Stimulated activated naive CD8-positive, alpha-beta T cell treated with anti-CD3 and anti-CD28 coated beads, Interleukin-15, Interleukin-2, amounts not matched to agents 100 ng/mL and 50 ng/mL, for 24 hours (primary cell): ENCODE data around the gene MAPK8IP2.
A peak's percentile ranks its signal among the peaks of the same experiment; 100 is the strongest.

Source experiments
- H3K27ac Mint-ChIP-seq: one replicate; pipeline ENCODE4 v1.8.0; 2021; ENCODE audit warnings: mild to moderate bottlenecking, mixed read lengths
- H3K27me3 Mint-ChIP-seq: one replicate; pipeline ENCODE4 v1.8.0; 2021; ENCODE audit warnings: mixed read lengths
- H3K36me3 Mint-ChIP-seq: one replicate; pipeline ENCODE4 v1.8.0; 2021; ENCODE audit warnings: low read depth, mixed read lengths
- H3K4me1 Mint-ChIP-seq: one replicate; pipeline ENCODE4 v1.8.0; 2021; ENCODE audit warnings: low read depth, mixed read lengths
- H3K4me3 Mint-ChIP-seq: one replicate; pipeline ENCODE4 v1.8.0; 2021; ENCODE audit warnings: mild to moderate bottlenecking, mixed read lengths
- H3K9me3 Mint-ChIP-seq: one replicate; pipeline ENCODE4 v1.8.0; 2021; ENCODE audit warnings: mixed read lengths

MAPK8IP2 gene

DNA sequence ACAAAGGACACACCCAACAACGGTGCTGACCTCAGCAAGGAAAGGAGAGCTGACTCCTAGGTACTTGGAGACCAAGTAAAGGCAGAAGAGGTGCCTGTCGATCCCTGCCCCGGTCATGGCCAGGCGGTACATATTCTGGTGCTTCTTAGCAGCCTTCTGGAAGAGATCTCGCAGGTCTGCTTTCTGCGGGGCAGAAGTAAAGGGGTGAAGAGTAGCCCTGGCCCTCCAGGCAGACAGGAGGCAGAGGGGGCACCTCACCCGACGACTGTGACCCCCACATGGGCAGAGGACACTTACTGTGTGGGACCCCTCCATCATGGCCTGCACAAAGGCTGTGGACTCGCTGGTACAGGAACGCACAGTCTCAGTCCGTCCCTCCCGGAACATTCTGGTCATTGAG lies 29.7 kb upstream of the MAPK8IP2 start:
- Mint-ChIP-seq H3K27ac (no peak overlapping the region), H3K9me3 (no peaks in the 10 kb centered on the region), H3K36me3 (peaks cover 26% of the 10 kb centered on the region), H3K4me1 (no peaks in the 10 kb centered on the region), H3K27me3 (no peaks in the 10 kb centered on the region), H3K4me3 (no peak overlapping the region)

GRCh38 chr22:50571264-50572175 lies 29.1 kb upstream of the MAPK8IP2 start:
- Mint-ChIP-seq H3K36me3 (peaks cover 29% of the 10 kb centered on the region), H3K4me3 (no peak overlapping the region), H3K27me3 (no peaks in the 10 kb centered on the region), H3K4me1 (no peaks in the 10 kb centered on the region), H3K9me3 (no peaks in the 10 kb centered on the region), H3K27ac (no peak overlapping the region)

GRCh38 chr22:50572965-50573364 lies 27.6 kb upstream of the MAPK8IP2 start:
- Mint-ChIP-seq H3K4me3 (no peak overlapping the region), H3K4me1 (peaks cover 5% of the 10 kb centered on the region), H3K27me3 (no peaks in the 10 kb centered on the region), H3K9me3 (no peaks in the 10 kb centered on the region), H3K27ac (no peak overlapping the region), H3K36me3 (peaks cover 29% of the 10 kb centered on the region)

DNA sequence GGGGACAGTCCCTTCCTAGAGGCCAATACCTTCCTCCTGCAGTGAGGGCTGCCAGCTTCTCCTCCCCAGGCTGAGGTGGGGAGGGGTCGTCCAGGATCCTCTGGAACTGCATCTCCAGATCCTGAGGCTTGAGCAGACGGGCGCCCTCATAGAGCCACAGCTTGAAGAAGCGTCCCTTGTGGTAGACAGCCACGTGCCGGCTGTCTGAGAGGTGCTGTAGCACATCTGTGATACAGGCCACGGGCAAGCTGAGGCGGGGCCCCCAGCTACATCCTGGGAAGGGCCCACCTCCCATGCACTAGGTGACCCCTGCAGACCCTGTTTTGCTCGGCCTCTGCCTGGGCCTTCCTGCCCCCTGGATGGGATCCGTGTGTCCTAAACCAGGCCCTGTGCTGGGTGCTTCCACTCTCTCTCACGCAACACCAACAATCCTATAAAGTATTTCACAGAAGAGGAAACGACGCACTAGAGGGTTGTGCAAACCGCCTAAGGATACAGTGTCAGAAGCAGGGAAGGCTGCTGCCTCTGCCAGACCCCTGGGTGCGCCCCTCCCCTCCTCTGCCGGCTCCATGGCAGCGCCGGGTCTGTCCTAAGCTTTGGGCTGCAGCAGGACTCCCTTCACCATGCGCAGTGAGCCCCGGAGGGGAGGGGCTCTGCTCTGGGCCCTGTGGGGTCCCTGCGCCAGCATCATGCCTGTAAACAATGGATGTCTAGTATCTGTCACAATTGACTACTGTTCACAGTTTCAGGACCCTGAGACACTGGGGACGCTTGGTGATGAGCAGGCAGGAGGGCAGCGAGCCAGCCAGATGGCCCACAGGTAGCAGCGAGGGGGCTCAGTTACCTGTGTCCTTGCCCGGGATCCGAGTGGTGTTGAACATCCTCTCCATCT lies 26.9 kb upstream of the MAPK8IP2 start:
- Mint-ChIP-seq H3K27me3 (no peaks in the 10 kb centered on the region), H3K36me3 (peaks cover 28% of the 10 kb centered on the region), H3K27ac (no peak overlapping the region), H3K9me3 (no peaks in the 10 kb centered on the region), H3K4me3 (no peak overlapping the region), H3K4me1 (peaks cover 5% of the 10 kb centered on the region)

DNA sequence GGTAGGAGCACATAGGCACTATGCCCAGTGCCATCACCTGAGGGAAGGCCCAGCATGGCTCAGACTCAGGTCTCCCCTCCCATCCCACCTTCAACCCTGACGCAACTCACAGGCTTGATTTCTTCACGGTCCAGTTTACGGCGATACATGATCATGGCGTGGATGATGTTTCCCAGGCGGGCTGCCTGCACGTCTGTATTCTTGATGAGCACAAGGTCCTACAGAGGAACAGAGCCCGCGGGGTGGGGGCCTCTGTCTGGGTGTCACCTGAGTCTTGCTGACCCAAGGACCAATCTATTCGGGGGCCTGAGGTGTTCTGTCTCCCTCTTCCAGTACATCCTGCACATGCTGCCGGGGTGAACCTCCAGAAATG lies 26.2 kb upstream of the MAPK8IP2 start:
- H3K36me3 Mint-ChIP-seq = peaks cover 25% of the 10 kb centered on the region
- no peaks in the 10 kb centered on the region for H3K27me3 Mint-ChIP-seq
- H3K4me1 Mint-ChIP-seq = peaks cover 5% of the 10 kb centered on the region
- no peak overlapping the region for H3K27ac Mint-ChIP-seq
- H3K9me3 Mint-ChIP-seq = no peaks in the 10 kb centered on the region
- no peak overlapping the region for H3K4me3 Mint-ChIP-seq

- H3K4me3 Mint-ChIP-seq = no peak overlapping the region
- peaks cover 18% of the 10 kb centered on the region for H3K36me3 Mint-ChIP-seq
- peaks cover 9% of the 10 kb centered on the region for H3K4me1 Mint-ChIP-seq
- H3K27me3 Mint-ChIP-seq = no peaks in the 10 kb centered on the region
- H3K9me3 Mint-ChIP-seq = no peaks in the 10 kb centered on the region
- no peak overlapping the region for H3K27ac Mint-ChIP-seq
Measured at GRCh38 chr22:50575426-50575941, 25.1 kb upstream of the MAPK8IP2 start.

- Mint-ChIP-seq H3K27me3 (no peaks in the 10 kb centered on the region), H3K4me1 (peaks cover 9% of the 10 kb centered on the region), H3K27ac (no peak overlapping the region), H3K4me3 (no peak overlapping the region), H3K36me3 (peaks cover 15% of the 10 kb centered on the region), H3K9me3 (no peaks in the 10 kb centered on the region)
Measured at GRCh38 chr22:50576070-50576469, 24.5 kb upstream of the MAPK8IP2 start.

- H3K27ac Mint-ChIP-seq = no peak overlapping the region
- H3K9me3 Mint-ChIP-seq = no peaks in the 10 kb centered on the region
- H3K36me3 Mint-ChIP-seq = peaks cover 18% of the 10 kb centered on the region
- peaks cover 17% of the 10 kb centered on the region for H3K4me1 Mint-ChIP-seq
- peak overlapping the region; percentile 26 for H3K4me3 Mint-ChIP-seq
- no peaks in the 10 kb centered on the region for H3K27me3 Mint-ChIP-seq
Measured at GRCh38 chr22:50576806-50577696, 23.5 kb upstream of the MAPK8IP2 start.

- H3K4me1 Mint-ChIP-seq = peaks cover 17% of the 10 kb centered on the region
- no peaks in the 10 kb centered on the region for H3K27me3 Mint-ChIP-seq
- H3K36me3 Mint-ChIP-seq = peaks cover 12% of the 10 kb centered on the region
- H3K27ac Mint-ChIP-seq = no peak overlapping the region
- peak overlapping the region; percentile 26 for H3K4me3 Mint-ChIP-seq
- H3K9me3 Mint-ChIP-seq = no peaks in the 10 kb centered on the region
Measured at GRCh38 chr22:50577697-50577986, 23.0 kb upstream of the MAPK8IP2 start.

GRCh38 chr22:50577987-50578775 lies 22.4 kb upstream of the MAPK8IP2 start, which contains the start of gene CPT1B:
TSS of gene CPT1B (minus strand) at chr22:50578427. CDS start at chr22:50577915, 512 bp downstream.
- Mint-ChIP-seq H3K4me3 (peak within 1 kb of the TSS; percentile 26), H3K9me3 (no peaks in the 10 kb centered on the region), H3K27me3 (no peaks in the 10 kb centered on the region), H3K4me1 (peaks cover 17% of the 10 kb centered on the region), H3K27ac (no peak within 1 kb of the TSS), H3K36me3 (peaks cover 12% of the 10 kb centered on the region)

GRCh38 chr22:50578776-50579310 lies 21.8 kb upstream of the MAPK8IP2 start:
- Mint-ChIP-seq H3K4me1 (peaks cover 24% of the 10 kb centered on the region), H3K36me3 (peaks cover 12% of the 10 kb centered on the region), H3K9me3 (no peaks in the 10 kb centered on the region), H3K27me3 (no peaks in the 10 kb centered on the region), H3K4me3 (no peak overlapping the region), H3K27ac (no peak overlapping the region)

DNA sequence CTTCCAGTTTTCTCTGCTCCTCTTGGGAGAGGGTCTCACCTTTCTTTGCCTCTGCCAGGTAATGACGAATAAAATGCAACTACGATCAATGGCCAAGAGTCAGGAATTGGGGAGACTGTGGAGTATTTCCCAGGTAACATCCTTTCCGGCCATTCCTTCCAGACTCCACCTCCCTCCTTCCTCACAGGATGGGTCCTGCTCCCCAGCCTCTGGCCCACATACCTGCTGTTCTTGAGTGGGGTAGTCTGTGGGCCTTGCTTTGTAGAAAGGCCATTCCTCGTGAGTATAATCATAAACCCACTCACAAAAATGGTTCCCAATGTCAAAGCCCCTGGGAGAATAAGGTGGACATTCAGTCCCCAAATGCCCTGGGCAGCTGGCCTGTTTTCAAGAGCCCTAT lies 20.8 kb upstream of the MAPK8IP2 start:
- Mint-ChIP-seq H3K4me1 (peaks cover 26% of the 10 kb centered on the region), H3K4me3 (no peak overlapping the region), H3K36me3 (peaks cover 12% of the 10 kb centered on the region), H3K9me3 (no peaks in the 10 kb centered on the region), H3K27me3 (no peaks in the 10 kb centered on the region), H3K27ac (no peak overlapping the region)

DNA sequence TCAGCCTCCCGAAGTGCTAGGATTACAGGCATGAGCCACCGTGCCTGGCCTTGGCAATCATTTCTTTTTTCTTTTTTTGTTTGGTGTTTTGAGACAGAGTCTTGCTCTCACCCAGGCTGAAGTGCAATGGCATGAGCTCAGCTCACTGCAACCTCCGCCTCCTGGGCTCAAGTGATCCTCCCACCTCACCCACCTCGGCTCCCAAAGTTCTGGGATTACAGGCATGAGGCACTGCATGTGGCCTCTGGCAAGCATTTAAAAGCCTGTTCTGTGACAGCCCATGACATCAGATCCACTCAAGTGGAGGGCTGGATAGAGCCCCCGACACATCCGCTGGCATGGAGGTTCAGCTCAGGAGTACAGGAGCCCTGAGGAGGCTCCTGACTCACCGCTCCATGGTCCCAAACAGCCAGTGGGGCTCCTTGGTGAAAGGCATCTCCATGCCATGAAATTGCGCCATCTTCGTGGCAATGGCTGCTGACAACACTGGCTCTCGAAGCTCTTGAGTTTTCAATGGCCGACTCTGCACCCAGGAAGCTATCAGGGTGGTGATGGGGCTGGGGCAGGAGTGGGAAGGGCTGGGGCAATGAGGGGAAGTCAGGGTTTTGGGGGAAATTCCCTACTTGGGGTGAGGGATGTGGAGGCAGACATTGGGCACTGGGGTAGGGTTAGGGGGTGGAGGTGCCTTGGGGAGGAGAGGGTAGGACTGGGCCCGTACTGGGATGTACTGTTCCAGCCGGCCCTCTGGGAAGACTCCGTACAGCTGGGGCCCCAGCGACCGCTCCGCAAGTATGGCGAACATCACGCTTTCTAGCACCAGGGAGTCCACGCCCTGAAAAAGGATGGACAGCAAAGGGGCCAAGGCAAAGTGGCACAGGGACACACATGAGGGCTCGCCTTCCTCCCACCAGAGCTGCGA lies 19.3 kb upstream of the MAPK8IP2 start:
- Mint-ChIP-seq H3K4me3 (peak overlapping the region; percentile 98), H3K27ac (peak overlapping the region; percentile 85), H3K27me3 (no peaks in the 10 kb centered on the region), H3K36me3 (peaks cover 11% of the 10 kb centered on the region), H3K9me3 (no peaks in the 10 kb centered on the region), H3K4me1 (peaks cover 26% of the 10 kb centered on the region)
